ENCODE measurements around the gene DOC2B. TPM values are rescaled to one million over a fixed set of nuclear protein-coding genes. Genes with fewer than 3 reads are reported as not detected.
"Not testable (repeated sequence)": the region's sequence is repeated elsewhere in the genome, so short reads cannot be mapped to it uniquely, and the experiment has no call there.

The DOC2B gene
- total and polyA plus RNA-seq, 12 donors, result 2.6 to 15.7 (median 5.9) TPM

GRCh38 chr17:173166-173911, 8.1 kb downstream of the DOC2B start:
- TF ChIP-seq, protein P1, sequence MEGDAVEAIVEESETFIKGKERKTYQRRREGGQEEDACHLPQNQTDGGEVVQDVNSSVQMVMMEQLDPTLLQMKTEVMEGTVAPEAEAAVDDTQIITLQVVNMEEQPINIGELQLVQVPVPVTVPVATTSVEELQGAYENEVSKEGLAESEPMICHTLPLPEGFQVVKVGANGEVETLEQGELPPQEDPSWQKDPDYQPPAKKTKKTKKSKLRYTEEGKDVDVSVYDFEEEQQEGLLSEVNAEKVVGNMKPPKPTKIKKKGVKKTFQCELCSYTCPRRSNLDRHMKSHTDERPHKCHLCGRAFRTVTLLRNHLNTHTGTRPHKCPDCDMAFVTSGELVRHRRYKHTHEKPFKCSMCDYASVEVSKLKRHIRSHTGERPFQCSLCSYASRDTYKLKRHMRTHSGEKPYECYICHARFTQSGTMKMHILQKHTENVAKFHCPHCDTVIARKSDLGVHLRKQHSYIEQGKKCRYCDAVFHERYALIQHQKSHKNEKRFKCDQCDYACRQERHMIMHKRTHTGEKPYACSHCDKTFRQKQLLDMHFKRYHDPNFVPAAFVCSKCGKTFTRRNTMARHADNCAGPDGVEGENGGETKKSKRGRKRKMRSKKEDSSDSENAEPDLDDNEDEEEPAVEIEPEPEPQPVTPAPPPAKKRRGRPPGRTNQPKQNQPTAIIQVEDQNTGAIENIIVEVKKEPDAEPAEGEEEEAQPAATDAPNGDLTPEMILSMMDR (IDR thresholded peaks at IDR 0.05), result no peak
- no peak for TF ChIP-seq POLR2A (IDR thresholded peaks at IDR 0.05)
- Histone ChIP-seq H3K27me3 (no peaks in the 10 kb centered on the region), H3K9me3 (replicated peaks in 1 of 3) (no peaks in the 10 kb centered on the region), H3K4me1 (replicated peaks in 1 of 2) (no peaks in the 10 kb centered on the region), H3K27ac (no peak overlapping the region), H3K4me3 (no peak overlapping the region), H3K36me3 (replicated peaks in 1 of 2) (no peaks in the 10 kb centered on the region)
- intact Hi-C loops (cut with DNase I), result no loop called here
- 80 to 85% (median 83%) methylated on average over 9 to 10 of the region's 10 CpGs for WGBS, 4 donors
- no peak for DNase-seq

DNA sequence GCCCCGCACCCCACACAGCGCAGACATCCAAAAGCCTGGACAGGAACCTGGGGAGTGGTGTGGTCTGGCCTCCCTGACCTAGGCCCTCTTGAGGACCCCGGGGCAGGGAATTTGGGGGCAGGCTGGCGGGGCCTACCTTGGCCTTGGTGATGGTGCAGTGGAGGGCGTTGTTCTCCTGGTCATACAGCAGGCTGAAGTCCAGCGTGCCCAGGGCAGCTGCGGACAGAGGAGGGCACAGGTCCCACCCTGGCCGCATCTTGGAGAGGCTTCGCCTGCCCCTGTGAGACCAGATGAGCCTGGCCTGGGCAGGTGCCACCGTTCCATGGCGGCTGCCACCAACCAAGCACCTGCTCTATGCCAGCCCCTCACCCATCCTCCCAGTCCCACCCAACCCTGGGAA, 9.0 kb downstream of the DOC2B start:
- WGBS, 4 donors, result 57 to 86% (median 84%) methylated on average over 2 to 11 of the region's 11 CpGs

GRCh38 chr17:171871-172270, 9.6 kb downstream of the DOC2B start:
- Histone ChIP-seq H3K27ac (no peak overlapping the region), H3K9me3 (replicated peaks in 1 of 3) (no peaks in the 10 kb centered on the region), H3K27me3 (no peaks in the 10 kb centered on the region), H3K4me1 (replicated peaks in 1 of 2) (no peaks in the 10 kb centered on the region), H3K36me3 (replicated peaks in 1 of 2) (no peaks in the 10 kb centered on the region), H3K4me3 (no peak overlapping the region)
- no peak for TF ChIP-seq POLR2A (IDR thresholded peaks at IDR 0.05)
- TF ChIP-seq, protein P1 (IDR thresholded peaks at IDR 0.05), result no peak
- intact Hi-C loops (cut with DNase I), result no loop called here
- 92 to 100% (median 97%) methylated on average over 1 to 12 of the region's 13 CpGs for WGBS, 4 donors
- DNase-seq, result no peak

More for the DNA sequence above, 9.0 kb downstream of the DOC2B start:
- intact Hi-C loops (cut with DNase I), result no loop called here
- no peak for TF ChIP-seq POLR2A (IDR thresholded peaks at IDR 0.05)
- TF ChIP-seq, protein P1 (IDR thresholded peaks at IDR 0.05), result no peak
- Histone ChIP-seq H3K9me3 (replicated peaks in 1 of 3) (no peaks in the 10 kb centered on the region), H3K27ac (no peak overlapping the region), H3K4me3 (no peak overlapping the region), H3K27me3 (no peaks in the 10 kb centered on the region), H3K36me3 (replicated peaks in 1 of 2) (no peaks in the 10 kb centered on the region), H3K4me1 (replicated peaks in 1 of 2) (no peaks in the 10 kb centered on the region)
- no peak for DNase-seq

GRCh38 chr17:170130-170670, 11.2 kb downstream of the DOC2B start:
- Histone ChIP-seq H3K27ac (no peak overlapping the region), H3K27me3 (no peaks in the 10 kb centered on the region), H3K4me1 (replicated peaks in 1 of 2) (no peaks in the 10 kb centered on the region), H3K4me3 (no peak overlapping the region), H3K9me3 (replicated peaks in 1 of 3) (no peaks in the 10 kb centered on the region), H3K36me3 (replicated peaks in 1 of 2) (no peaks in the 10 kb centered on the region)
- 91 to 94% (median 93%) methylated on average over 2 to 6 of the region's 6 CpGs; no CpG with 5 or more reads in 1 of the 4 donors for WGBS, 4 donors
- TF ChIP-seq, protein P1 (IDR thresholded peaks at IDR 0.05), result no peak
- no peak for TF ChIP-seq POLR2A (IDR thresholded peaks at IDR 0.05)
- DNase-seq, result no peak
- intact Hi-C loops (cut with DNase I), result no loop called here

DNA sequence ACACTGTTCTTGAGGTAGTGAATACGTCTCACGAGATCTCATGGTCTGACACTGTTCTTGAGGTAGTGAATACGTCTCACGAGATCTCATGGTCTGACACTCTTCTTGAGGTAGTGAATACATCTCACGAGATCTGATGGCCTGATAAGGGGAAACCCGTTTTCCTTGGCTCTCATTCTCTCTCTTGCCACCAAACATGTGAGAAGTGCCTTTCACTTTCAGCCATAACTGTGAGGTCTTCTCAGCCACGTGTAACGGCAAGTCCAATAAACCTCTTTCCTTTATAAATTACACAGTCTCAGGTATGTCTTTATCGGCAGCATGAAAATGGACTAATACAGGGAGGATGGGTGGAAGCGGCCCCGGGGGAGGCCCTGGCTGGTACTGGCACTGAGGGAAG, 12.8 kb downstream of the DOC2B start:
- intact Hi-C loops (cut with DNase I); DNase-seq; H3K27me3 ChIP-seq; H3K9me3 ChIP-seq (replicated peaks in 1 of 3); H3K36me3 ChIP-seq (replicated peaks in 1 of 2); H3K4me3 ChIP-seq; H3K27ac ChIP-seq; H3K4me1 ChIP-seq (replicated peaks in 1 of 2): not testable (repeated sequence)
- 85 to 91% (median 89%) methylated on average over 6 to 9 of the region's 11 CpGs for WGBS, 4 donors
